Measurements from ENCODE around the gene PRM1. TPM values are rescaled to one million over a fixed set of nuclear protein-coding genes. Genes with fewer than 3 reads are reported as not detected.

Gene PRM1
- total and polyA plus RNA-seq, 4 donors, result not detected

- peak overlapping the region; percentile 62 to 76 (median 67) for H3K4me3 ChIP-seq (ENCODE audit: low read depth in 1 of 3, low read length in 3 of 3)
- DNase-seq (ENCODE audit: low spot score), result no peak
- no peak for TF ChIP-seq CTCF (IDR thresholded peaks at IDR 0.05; ENCODE audit: low read depth, low read length, missing input control)
- TF ChIP-seq ATF3 (IDR thresholded peaks at IDR 0.05), result no peak
- TF ChIP-seq FOXA1 (IDR thresholded peaks at IDR 0.05), result no peak
- TF ChIP-seq RXRA (IDR thresholded peaks at IDR 0.05), result no peak
- TF ChIP-seq NR2F2 (IDR thresholded peaks at IDR 0.05), result no peak
- no peak for TF ChIP-seq HNF4G (IDR thresholded peaks at IDR 0.05)
- TF ChIP-seq GABPA (IDR thresholded peaks at IDR 0.05 in 1 of 2, conservative IDR thresholded peaks at IDR 0.05 in 1 of 2), result no peak
- no peak for TF ChIP-seq HNF4A (conservative IDR thresholded peaks at IDR 0.05)
- no peak for TF ChIP-seq REST (IDR thresholded peaks at IDR 0.05)
- TF ChIP-seq RAD21 (IDR thresholded peaks at IDR 0.05), result no peak
- no peak for TF ChIP-seq JUND (IDR thresholded peaks at IDR 0.05)
- no peak for TF ChIP-seq FOXA2 (IDR thresholded peaks at IDR 0.05)
- no peak for TF ChIP-seq SP1 (IDR thresholded peaks at IDR 0.05)
- TF ChIP-seq ZBTB33 (IDR thresholded peaks at IDR 0.05), result no peak
- TF ChIP-seq TAF1 (conservative IDR thresholded peaks at IDR 0.05), result no peak
- no peak for TF ChIP-seq EGR1 (IDR thresholded peaks at IDR 0.05; ENCODE audit: low read depth in 2 of 2)
- no peak for TF ChIP-seq YY1 (IDR thresholded peaks at IDR 0.05)
- TF ChIP-seq MAX (IDR thresholded peaks at IDR 0.05), result no peak
- WGBS, result 73% methylated on average over 29 of the region's 29 CpGs
- H3K9me3 ChIP-seq (ENCODE audit: control insufficient read depth in 4 of 4, low read length in 3 of 4), result no peaks in the 10 kb centered on the region
- H3K9ac ChIP-seq (ENCODE audit: low read depth in 1 of 2, low read length in 2 of 2), result no peak overlapping the region
- H3K4me1 ChIP-seq (ENCODE audit: control insufficient read depth in 4 of 4, insufficient read depth in 4 of 4, low read length in 3 of 4), result peaks cover 10 to 38% (median 25%) of the 10 kb centered on the region in 4 donors
- no peaks in the 10 kb centered on the region for H3K27me3 ChIP-seq (ENCODE audit: control insufficient read depth in 4 of 4, insufficient read depth in 4 of 4, low read length in 3 of 4)
- peak overlapping the region in 1 of 2 donors; percentile 36 for H3K27ac ChIP-seq (ENCODE audit: low read depth in 1 of 2, low read length in 2 of 2)
- peaks cover 0 to 1% (median 0%) of the 10 kb centered on the region in 4 donors for H3K36me3 ChIP-seq (ENCODE audit: control insufficient read depth in 4 of 4, insufficient read depth in 3 of 4, low read depth in 1 of 4, low read length in 3 of 4)
Measured at GRCh38 chr16:11253995-11254912, 26.9 kb downstream of the PRM1 start.
